ENCODE results near the gene SDK2. TPM values are rescaled to one million over a fixed set of nuclear protein-coding genes. Genes with fewer than 3 reads are reported as not detected.

Gene SDK2
- total and polyA plus RNA-seq, 2 of the 4 experiments (the other 2 are of a cell fraction): under 0.01 to 0.03 TPM

DNA sequence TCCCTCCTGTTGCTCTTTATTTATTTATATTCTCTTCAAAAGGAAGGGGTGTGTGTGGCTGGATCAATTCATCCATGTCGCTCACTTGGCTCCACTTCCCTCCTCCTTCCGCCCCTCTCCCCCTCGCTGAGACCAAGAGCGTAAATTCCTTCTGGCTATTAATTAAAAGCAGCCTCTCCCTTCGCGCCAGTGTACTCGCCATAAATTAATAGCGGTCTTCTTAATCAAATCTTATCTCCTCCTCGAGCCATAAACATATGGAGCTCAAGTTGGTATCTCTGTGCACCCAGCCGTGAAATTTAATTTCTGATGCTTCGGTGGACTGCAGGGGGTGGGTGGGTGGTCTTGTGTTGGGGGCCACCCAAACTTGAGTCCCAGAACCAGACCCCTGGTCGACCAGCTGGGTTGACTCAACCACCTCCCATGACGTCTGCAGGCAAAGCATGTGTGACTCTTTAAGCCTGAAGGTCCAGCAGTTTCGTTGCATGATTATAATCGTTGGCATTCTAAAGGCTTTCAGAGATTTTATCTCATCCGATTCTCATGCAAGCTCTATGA, 57.9 kb downstream of the SDK2 start:
- Histone ChIP-seq H3K9ac (ENCODE audit: low read depth, low read length) (no peak overlapping the region), H3K27ac (ENCODE audit: insufficient read depth, low read length) (no peak overlapping the region), H3K9me1 (ENCODE audit: insufficient read depth, low read length) (no peaks in the 10 kb centered on the region), H3K4me2 (ENCODE audit: low read depth, low read length) (no peak overlapping the region), H2BK20ac (ENCODE audit: low read depth, low read length) (no peak overlapping the region), H2BK120ac (ENCODE audit: low read depth, low read length) (no peak overlapping the region), H3K36me3 (ENCODE audit: control insufficient read depth, insufficient read depth, low read length) (no peaks in the 10 kb centered on the region), H4K8ac (ENCODE audit: low read depth in 2 of 2, low read length in 2 of 2) (no peak overlapping the region), H4K5ac (ENCODE audit: low read depth, low read length) (no peak overlapping the region), H3K9me3 (ENCODE audit: control insufficient read depth, insufficient read depth, low read length) (0 out of 2 replicates have a peak, but pooled peaks cover 3% of the 10 kb centered on the region), H2AK9ac (replicated peaks; ENCODE audit: low read depth, low read length, poor library complexity) (no peak overlapping the region), H2AK5ac (ENCODE audit: low read depth, low read length) (no peak overlapping the region), H3K14ac (replicated peaks; ENCODE audit: low read depth, low read length) (no peak overlapping the region), H4K91ac (ENCODE audit: insufficient read depth, low read depth, low read length) (no peak overlapping the region), H3K56ac (ENCODE audit: extremely low read depth, insufficient read depth, low read length) (no peak overlapping the region), H3K4me3 (ENCODE audit: insufficient read depth, low read depth, low read length) (no peak overlapping the region), H2BK15ac (ENCODE audit: low read depth, low read length) (no peak overlapping the region), H2AFZ (replicated peaks; ENCODE audit: low read length, poor library complexity) (no peak overlapping the region), H3K4ac (ENCODE audit: low read depth, low read length) (no peak overlapping the region), H3K18ac (ENCODE audit: low read depth, low read length) (no peak overlapping the region), H4K20me1 (ENCODE audit: insufficient read depth, low read length) (no peaks in the 10 kb centered on the region), H3K23ac (ENCODE audit: low read depth, low read length) (no peak overlapping the region), H3K4me1 (ENCODE audit: control insufficient read depth, insufficient read depth, low read length) (no peaks in the 10 kb centered on the region), H2BK5ac (ENCODE audit: low read depth, low read length, poor library complexity, severe bottlenecking) (no peak overlapping the region), H3K27me3 (ENCODE audit: control insufficient read depth, insufficient read depth, low read length) (no peaks in the 10 kb centered on the region), H3K79me1 (ENCODE audit: low read depth in 1 of 2, low read length in 2 of 2) (no peaks in the 10 kb centered on the region)
- in situ Hi-C loops (cut with MboI; ENCODE audit: low sequenced_read_pairs): no loop called here
- DNase-seq: no peak
- TF ChIP-seq RFX5 (IDR thresholded peaks at IDR 0.05; ENCODE audit: low read depth, low read length) (no peak), NFE2L2 (IDR thresholded peaks at IDR 0.05; ENCODE audit: low read depth, low read length) (no peak), CEBPB (IDR thresholded peaks at IDR 0.05; ENCODE audit: low read depth, low read length) (no peak), BHLHE40 (IDR thresholded peaks at IDR 0.05; ENCODE audit: low read depth, low read length) (no peak)
- TF ChIP-seq, protein P1, sequence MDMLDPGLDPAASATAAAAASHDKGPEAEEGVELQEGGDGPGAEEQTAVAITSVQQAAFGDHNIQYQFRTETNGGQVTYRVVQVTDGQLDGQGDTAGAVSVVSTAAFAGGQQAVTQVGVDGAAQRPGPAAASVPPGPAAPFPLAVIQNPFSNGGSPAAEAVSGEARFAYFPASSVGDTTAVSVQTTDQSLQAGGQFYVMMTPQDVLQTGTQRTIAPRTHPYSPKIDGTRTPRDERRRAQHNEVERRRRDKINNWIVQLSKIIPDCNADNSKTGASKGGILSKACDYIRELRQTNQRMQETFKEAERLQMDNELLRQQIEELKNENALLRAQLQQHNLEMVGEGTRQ (IDR thresholded peaks at IDR 0.05; ENCODE audit: low read depth, low read length): no peak
- POLR2A ChIA-PET (ENCODE audit: unreplicated experiment): no interaction called here
- dilution Hi-C loops (cut with HindIII; ENCODE audit: low sequenced_read_pairs, unreplicated experiment): no loop called here
- no TSS peak for BruUV-seq (replicated peaks)
- intact Hi-C loops (cut with micrococcal nuclease): no loop called here
- CTCF ChIA-PET: no interaction called here
- no CpG with 5 or more reads among the region's 16 CpGs for WGBS, 2 experiments (ENCODE audit: extremely low coverage in 2 of 2, insufficient read length in 1 of 2)
- no peak for ATAC-seq (ENCODE audit: low read depth)
